Measurements from ENCODE around the gene ABCF2.

ABCF2 gene

GRCh38 chr7:151168003-151168786 lies 58.8 kb downstream of the ABCF2 start:
- peak; percentile 32 for DNase-seq

- DNase-seq = no peak
Observed at GRCh38 chr7:151167197-151167961, 59.6 kb downstream of the ABCF2 start, which contains the start of gene GBX1. GBX1 (minus strand) TSS chr7:151167694; CDS start chr7:151167548, 146 bp downstream.

- no peak for DNase-seq
Observed at GRCh38 chr7:151166629-151167196, 60.3 kb downstream of the ABCF2 start.

Measured in effector CD8-positive, alpha-beta T cell (primary cell).